Mammary epithelial cell (primary cell): ENCODE data around the gene PRR20G.

ENCODE experiments used
- EZH2 ChIP-seq: IDR thresholded peaks from 2 replicates; pipeline ENCODE4 v1.6.1; 2012; ENCODE audit warnings: low read length, inconsistent platforms, borderline replicate concordance
- TF ChIP-seq, protein P1 (sequence below), 2 donors: IDR thresholded peaks in 1 of 2; conservative IDR thresholded peaks in 1 of 2; 2 replicates each; pipeline ENCODE4 v1.5.1; 2011 to 2012; ENCODE audit warnings: inconsistent platforms in 2 of 2, low read length in 2 of 2, mild to moderate bottlenecking in 2 of 2, control low read depth in 1 of 2, low read depth in 1 of 2; ENCODE audit not compliant: insufficient read depth in 1 of 2; ENCODE audit errors: extremely low read depth in 1 of 2

DNA sequence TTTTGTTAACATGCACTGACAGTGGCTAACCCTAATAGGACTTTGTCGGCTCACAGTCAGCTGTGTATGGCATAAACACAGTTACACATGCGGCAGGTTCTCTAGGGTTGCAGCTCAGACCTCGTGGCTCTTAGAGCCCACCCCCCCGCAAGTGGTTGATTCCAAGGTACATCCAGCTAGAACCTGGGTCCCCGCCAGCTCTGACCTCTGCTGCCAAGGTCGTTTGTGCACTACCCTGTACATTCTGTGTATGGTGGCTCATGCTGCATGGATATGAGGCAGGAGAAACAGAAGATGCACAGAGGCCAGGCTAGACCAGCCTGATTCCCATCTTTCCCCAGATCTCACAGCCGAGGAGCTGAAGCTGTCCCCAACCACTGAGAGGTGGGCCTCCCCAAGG is 25.9 kb downstream of the PRR20G start:
- TF ChIP-seq, protein P1, sequence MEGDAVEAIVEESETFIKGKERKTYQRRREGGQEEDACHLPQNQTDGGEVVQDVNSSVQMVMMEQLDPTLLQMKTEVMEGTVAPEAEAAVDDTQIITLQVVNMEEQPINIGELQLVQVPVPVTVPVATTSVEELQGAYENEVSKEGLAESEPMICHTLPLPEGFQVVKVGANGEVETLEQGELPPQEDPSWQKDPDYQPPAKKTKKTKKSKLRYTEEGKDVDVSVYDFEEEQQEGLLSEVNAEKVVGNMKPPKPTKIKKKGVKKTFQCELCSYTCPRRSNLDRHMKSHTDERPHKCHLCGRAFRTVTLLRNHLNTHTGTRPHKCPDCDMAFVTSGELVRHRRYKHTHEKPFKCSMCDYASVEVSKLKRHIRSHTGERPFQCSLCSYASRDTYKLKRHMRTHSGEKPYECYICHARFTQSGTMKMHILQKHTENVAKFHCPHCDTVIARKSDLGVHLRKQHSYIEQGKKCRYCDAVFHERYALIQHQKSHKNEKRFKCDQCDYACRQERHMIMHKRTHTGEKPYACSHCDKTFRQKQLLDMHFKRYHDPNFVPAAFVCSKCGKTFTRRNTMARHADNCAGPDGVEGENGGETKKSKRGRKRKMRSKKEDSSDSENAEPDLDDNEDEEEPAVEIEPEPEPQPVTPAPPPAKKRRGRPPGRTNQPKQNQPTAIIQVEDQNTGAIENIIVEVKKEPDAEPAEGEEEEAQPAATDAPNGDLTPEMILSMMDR (conservative IDR thresholded peaks at IDR 0.05 in 1 of 2, IDR thresholded peaks at IDR 0.05 in 1 of 2; ENCODE audit: extremely low read depth in 1 of 2, insufficient read depth in 1 of 2, low read depth in 1 of 2, low read length in 2 of 2) = no peak
- TF ChIP-seq EZH2 = no peak
